HG02885 (cell line): ENCODE results near the gene PIK3CB.
"Not testable (repeated sequence)": the region's sequence is repeated elsewhere in the genome, so short reads cannot be mapped to it uniquely, and the experiment has no call there.

Experiments
- ATAC-seq: cut with Tn5 transposase; IDR thresholded peaks from one replicate; pipeline ENCODE4 v1.9.1; 2021; ENCODE audit warnings: mild to moderate bottlenecking; ENCODE audit not compliant: unreplicated experiment, poor library complexity

Gene PIK3CB

GRCh38 chr3:138688871-138689299 lies 145.8 kb downstream of the PIK3CB start:
- ATAC-seq, result no peak

DNA sequence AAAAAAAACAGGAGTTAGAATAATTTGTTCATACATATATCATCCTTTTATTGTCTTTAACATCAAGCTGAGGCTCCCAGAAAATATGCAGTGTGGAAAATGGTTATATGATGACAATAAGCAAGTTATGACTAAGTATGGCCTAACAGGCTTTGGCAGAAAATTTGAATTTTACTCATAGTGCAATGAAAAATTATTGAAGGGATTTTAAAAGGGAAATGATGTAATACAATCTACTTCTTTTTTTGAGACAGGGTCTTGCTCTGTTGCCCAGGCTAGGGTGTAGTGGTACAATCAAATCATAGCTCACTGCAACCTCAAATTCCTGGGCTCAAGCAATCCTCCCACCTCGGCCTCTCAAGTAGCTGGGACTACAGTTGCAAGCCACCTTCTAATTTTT lies 147.5 kb downstream of the PIK3CB start:
- peak; percentile 16 for ATAC-seq

GRCh38 chr3:138686771-138687221 lies 147.9 kb downstream of the PIK3CB start:
- peak; percentile 99 for ATAC-seq

DNA sequence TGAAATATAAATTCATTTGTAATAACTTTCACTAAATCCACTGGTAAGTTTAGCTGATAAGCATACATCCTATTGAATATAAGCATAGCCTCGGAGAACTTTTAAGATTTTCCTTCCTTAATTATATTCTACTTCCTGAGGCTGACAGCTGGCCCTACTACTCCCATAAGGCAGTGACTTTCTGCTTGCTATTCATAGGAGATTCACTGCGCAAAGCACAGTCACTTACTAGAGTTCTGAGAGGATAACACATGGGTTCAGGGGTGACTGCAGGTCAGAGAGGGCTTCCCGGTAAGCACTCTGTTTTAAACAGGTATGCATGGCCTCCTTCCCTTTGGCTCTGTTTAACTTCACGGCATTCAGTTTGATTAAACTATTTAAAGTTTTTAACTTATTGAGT lies 150.3 kb downstream of the PIK3CB start:
- ATAC-seq, result no peak

GRCh38 chr3:138682648-138683047 lies 152.1 kb downstream of the PIK3CB start:
- ATAC-seq, result no peak

- ATAC-seq, result no peak
Measured at GRCh38 chr3:138681463-138682220, 153.1 kb downstream of the PIK3CB start.

GRCh38 chr3:138680974-138681373 lies 153.8 kb downstream of the PIK3CB start:
- ATAC-seq, result not testable (repeated sequence)

DNA sequence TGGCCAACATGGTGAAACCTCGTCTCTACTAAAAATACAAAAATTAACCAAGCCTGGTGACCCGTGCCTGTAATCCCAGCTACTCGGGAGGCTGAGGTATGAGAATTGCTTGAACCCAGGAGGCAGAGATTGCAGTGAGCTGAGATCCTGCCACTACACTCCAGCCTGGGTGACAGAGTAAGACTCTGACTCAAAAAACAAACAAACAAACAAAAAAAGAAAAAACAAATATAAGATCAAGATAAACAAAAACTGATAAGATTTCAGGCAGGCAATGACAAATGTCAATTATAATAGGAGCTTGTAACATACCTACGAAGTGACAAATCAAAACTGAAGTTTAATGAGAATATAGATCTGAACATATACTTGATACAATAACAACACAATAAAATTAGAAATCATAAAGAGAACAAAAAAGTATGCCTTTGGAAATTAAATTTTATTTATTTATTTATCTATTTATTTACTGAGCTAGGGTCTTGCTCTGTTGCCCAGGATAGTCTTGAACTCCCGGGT lies 155.8 kb downstream of the PIK3CB start:
- ATAC-seq, result no peak

- no peak for ATAC-seq
Measured at GRCh38 chr3:138678086-138678485, 156.6 kb downstream of the PIK3CB start.

GRCh38 chr3:138675393-138675792 lies 159.3 kb downstream of the PIK3CB start:
- ATAC-seq, result no peak

GRCh38 chr3:138673641-138674530 lies 160.8 kb downstream of the PIK3CB start:
- ATAC-seq, result no peak

DNA sequence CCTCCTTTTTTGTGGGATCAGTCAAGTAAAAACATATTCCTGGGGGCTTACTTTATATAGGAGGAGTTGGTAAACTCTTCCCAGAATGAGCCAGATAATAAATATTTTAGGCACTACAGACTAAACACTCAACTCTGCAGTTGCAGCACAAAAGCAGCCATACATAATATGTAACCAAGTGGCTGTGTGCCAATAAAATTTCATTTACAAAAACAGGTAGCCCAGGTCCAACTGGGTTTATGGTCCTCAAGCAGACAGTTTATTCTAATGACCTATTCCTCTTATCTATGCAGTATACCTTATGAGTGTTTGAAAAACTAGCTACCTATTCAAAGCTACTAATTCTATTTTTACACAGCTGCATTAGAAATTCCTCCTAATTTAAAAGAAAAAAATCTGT lies 164.3 kb downstream of the PIK3CB start:
- ATAC-seq, result no peak

DNA sequence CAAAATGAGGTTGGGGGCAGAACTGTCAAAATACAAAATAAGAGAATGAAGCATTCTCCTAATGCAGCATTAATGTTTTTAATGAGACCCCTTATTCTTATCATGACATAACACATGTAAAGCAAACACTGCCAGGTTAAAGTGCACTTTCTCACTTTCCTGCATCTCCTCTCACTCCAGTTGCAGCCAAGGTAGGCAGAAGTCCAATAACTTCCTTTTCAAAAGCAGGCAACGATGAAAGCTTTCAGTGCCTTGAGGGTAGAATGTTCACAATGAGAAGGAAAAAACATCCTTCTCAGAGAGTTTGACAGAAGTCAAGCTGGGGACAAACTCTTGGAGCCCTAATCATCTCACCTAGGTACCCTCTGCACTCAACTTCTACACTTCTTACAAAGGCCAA lies 166.6 kb downstream of the PIK3CB start:
- no peak for ATAC-seq

- no peak for ATAC-seq
Measured at GRCh38 chr3:138657508-138657907, 177.2 kb downstream of the PIK3CB start.

DNA sequence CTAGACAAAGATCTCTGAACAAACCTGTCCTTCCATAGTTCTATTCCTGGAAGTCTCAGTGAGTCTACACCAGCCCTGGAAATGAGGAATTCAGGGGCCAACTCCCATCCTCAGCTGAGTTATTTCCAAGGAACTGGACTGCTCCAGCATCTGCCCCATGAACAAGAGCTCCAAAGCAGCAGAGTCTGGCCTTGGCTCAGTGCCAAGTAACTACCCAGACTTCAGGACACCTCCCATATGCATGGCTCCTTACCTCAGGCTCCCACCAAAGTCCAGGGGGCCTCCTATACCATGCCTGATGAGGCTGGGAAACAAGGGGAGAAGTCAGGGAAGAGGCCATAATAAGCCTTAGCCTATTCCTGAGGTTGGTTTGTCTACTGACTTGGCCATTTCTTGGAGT lies 181.2 kb downstream of the PIK3CB start:
- ATAC-seq, result no peak

DNA sequence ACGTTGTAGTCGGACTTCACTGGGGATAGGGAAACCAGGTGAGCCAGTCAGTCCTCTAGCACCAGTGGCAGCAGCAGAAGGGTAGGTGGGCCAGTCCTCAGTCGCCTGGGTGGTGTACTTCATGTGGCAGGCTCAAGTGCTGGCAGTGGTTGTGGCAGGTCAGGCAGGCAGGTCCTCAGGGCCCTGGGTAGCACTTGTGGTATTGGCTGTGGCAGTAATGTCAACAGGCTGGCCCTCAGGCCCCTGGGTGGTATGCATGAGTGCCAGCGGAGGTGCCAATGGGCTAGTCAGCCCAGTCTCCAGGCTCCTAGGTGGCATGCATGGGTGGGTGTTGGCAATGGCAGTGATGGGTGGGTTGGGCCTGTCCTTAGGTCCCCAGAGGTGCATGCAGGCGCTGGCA lies 185.6 kb downstream of the PIK3CB start:
- ATAC-seq, result no peak

DNA sequence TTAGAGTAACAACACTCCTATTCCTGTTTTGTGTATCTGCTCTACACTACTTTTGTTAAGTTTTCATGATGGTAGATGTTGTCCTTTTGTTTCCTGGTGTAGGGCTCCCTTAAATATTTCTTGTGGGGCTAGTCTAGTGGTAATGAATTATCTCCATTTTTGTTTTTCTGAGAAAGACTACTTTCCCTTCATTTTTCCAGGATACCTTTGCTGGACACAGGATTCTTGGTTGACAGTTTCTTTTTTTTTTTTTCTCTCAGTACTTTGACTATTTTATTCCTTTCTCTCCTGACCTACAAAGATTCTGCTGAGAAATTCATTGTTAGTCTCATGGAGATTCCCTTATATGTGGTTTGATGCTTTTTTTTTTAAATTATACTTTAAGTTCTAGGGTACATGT lies 188.2 kb downstream of the PIK3CB start:
- no peak for ATAC-seq

GRCh38 chr3:138646008-138646407 lies 188.7 kb downstream of the PIK3CB start:
- no peak for ATAC-seq

- ATAC-seq, result no peak
Measured at GRCh38 chr3:138642927-138643253, 191.8 kb downstream of the PIK3CB start.

DNA sequence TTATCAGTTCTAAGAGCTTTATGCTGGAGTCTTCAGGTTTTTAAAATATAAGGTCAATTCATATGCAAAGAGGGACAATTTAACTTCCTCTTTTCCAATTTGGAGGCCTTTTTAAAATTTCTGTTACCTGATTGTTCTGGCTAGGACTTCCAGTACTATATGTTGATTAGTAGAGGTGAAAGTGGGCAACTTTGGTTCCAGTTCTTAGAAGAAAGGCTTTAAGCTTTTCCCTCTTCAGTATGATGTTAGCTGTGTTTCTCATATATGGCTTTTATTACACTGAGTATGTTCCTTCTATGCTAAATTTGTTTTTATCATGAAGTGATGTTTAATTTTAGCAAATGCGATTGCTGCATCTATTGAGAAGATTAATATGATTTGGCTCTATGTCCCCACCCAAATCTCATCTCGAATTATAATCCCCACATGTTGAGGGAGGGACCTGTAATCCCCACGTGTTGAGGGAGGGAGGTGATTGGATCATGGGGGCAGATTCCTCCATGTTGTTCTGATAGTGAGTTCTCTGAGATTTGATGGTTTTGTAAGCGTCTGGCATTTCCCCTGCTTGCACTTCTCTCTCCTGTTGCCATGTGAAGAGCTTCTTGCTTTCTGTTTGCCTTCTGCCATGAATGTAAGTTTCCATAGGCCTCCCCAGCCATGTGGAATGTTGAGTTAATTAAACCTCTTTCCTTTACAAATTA lies 192.4 kb downstream of the PIK3CB start:
- ATAC-seq, result no peak

DNA sequence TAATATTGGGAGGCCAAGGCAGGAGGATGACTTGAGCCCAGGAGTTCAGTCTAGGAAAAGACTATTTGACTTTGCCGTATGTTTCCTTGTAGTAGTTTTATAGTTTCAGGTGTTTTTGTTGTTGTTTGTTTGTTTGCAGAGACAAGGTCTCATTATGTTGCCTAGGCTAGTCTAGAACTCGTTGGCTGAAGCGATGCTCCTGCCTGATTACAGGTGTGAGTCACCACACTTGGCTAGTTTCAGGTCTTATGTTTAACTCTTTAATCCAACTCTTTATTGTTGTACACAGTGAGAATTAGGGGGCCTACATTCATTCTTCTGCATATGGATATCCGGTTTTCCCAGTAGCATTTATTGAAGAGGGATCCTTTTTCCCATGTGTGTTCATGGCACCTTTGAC lies 194.2 kb downstream of the PIK3CB start:
- no peak for ATAC-seq
